Fibroblast of lung (primary cell): ENCODE measurements around the gene GLIS1. TPM values are rescaled to one million over a fixed set of nuclear protein-coding genes. Genes with fewer than 3 reads are reported as not detected.

Experiments used
- DNase-seq, 2 donors: peaks; one replicate each; pipeline versions ENCODE4 v3.0.0 to v3.0.0-alpha.2; 2010; ENCODE audit warnings: low read depth in 2 of 2
- H2AFZ ChIP-seq: 2 replicates; pipeline ENCODE4 v1.5.1; 2012; ENCODE audit warnings: low read length, control low read depth, inconsistent platforms
- H3K27ac ChIP-seq: 2 replicates; pipeline ENCODE4 v1.5.1; 2011; ENCODE audit warnings: low read length, control low read depth; ENCODE audit not compliant: insufficient read depth
- H3K27me3 ChIP-seq: 2 replicates; pipeline ENCODE4 v1.5.1; 2011; ENCODE audit warnings: mild to moderate bottlenecking, low read length; ENCODE audit not compliant: control insufficient read depth, insufficient read depth
- H3K36me3 ChIP-seq: 2 replicates; pipeline ENCODE4 v1.5.1; 2011; ENCODE audit warnings: low read length; ENCODE audit not compliant: control insufficient read depth, insufficient read depth
- H3K4me1 ChIP-seq: 2 replicates; pipeline ENCODE4 v1.5.1; 2011; ENCODE audit warnings: low read length; ENCODE audit not compliant: control insufficient read depth, insufficient read depth; ENCODE audit errors: extremely low read depth
- H3K4me2 ChIP-seq: 2 replicates; pipeline ENCODE4 v1.5.1; 2011; ENCODE audit warnings: low read length, control low read depth; ENCODE audit not compliant: insufficient read depth; ENCODE audit errors: extremely low read depth
- H3K4me3 ChIP-seq, 4 experiments: fragments of 200-600 bp in 1 of 4; sonication (generic) in 1 of 4; replicated peaks in 1 of 4; 2 replicates each; pipeline ENCODE4 v1.5.1; 2011 to 2016; ENCODE audit warnings: low read length in 4 of 4, low read depth in 3 of 4, mild to moderate bottlenecking in 3 of 4, control low read depth in 2 of 4, inconsistent platforms in 1 of 4, mixed read lengths in 1 of 4; ENCODE audit not compliant: insufficient read depth in 1 of 4; ENCODE audit errors: control extremely low read depth in 1 of 4
- H3K79me2 ChIP-seq: 2 replicates; pipeline ENCODE4 v1.5.1; 2012; ENCODE audit warnings: mild to moderate bottlenecking, low read length, inconsistent platforms; ENCODE audit not compliant: control insufficient read depth, insufficient read depth
- H3K9ac ChIP-seq: 2 replicates; pipeline ENCODE4 v1.5.1; 2011; ENCODE audit warnings: mild to moderate bottlenecking, low read length, control low read depth; ENCODE audit not compliant: insufficient read depth
- H3K9me3 ChIP-seq: 2 replicates; pipeline ENCODE4 v1.5.1; 2012; ENCODE audit warnings: low read depth, low read length; ENCODE audit not compliant: control insufficient read depth, insufficient read depth
- H4K20me1 ChIP-seq: 2 replicates; pipeline ENCODE4 v1.5.1; 2011; ENCODE audit warnings: low read length; ENCODE audit not compliant: control insufficient read depth, insufficient read depth; ENCODE audit errors: extremely low read depth
- CTCF ChIP-seq, 2 donors: IDR thresholded peaks in 1 of 2; conservative IDR thresholded peaks in 1 of 2; 1 replicate in 1 of 2; 2 replicates in 1 of 2; pipeline ENCODE4 v1.5.1; 2011 to 2012; ENCODE audit warnings: low read length in 2 of 2, control low read depth in 1 of 2, inconsistent platforms in 1 of 2, low read depth in 1 of 2, mild to moderate bottlenecking in 1 of 2
- EZH2 ChIP-seq: IDR thresholded peaks from 2 replicates; pipeline ENCODE4 v1.5.1; 2012; ENCODE audit warnings: low read length, control low read depth, mild to moderate bottlenecking; ENCODE audit errors: missing control alignments
- polyA plus RNA-seq, 2 donors: library from polyadenylated mRNA; depleted of rRNA in 1 of 2; stranded (reverse) in 1 of 2; unstranded in 1 of 2; fragments of >200 nt; gene quantifications; 2 replicates each; pipeline ENCODE4 v1.2.1, GENCODE V29; 2011 to 2012; ENCODE audit warnings: missing spikeins in 1 of 2
- total RNA-seq: library from RNA; depleted of rRNA; stranded (reverse); fragments of >200 nt; gene quantifications from 2 replicates; pipeline ENCODE4 v1.2.1, GENCODE V29; 2014

Gene GLIS1
- total and polyA plus RNA-seq, 2 donors (not counting 1 experiment from before 2014, with no cell fraction given), result under 0.01 to 0.05 TPM

- no peak overlapping the region for H2AFZ ChIP-seq
- H3K9me3 ChIP-seq, result no peaks in the 10 kb centered on the region
- no peak overlapping the region for H3K4me2 ChIP-seq
- no peaks in the 10 kb centered on the region for H3K4me1 ChIP-seq
- TF ChIP-seq EZH2 (no peak), CTCF (conservative IDR thresholded peaks at IDR 0.05 in 1 of 2, IDR thresholded peaks at IDR 0.05 in 1 of 2; ENCODE audit: low read depth in 1 of 2, low read length in 2 of 2) (no peak)
- H3K36me3 ChIP-seq, result no peaks in the 10 kb centered on the region
- no peak overlapping the region for H3K9ac ChIP-seq
- no peaks in the 10 kb centered on the region for H3K79me2 ChIP-seq
- H3K4me3 ChIP-seq, result no peak overlapping the region
- no peak for DNase-seq
- H3K27ac ChIP-seq, result no peak overlapping the region
- H4K20me1 ChIP-seq, result no peaks in the 10 kb centered on the region
- peaks cover 15% of the 10 kb centered on the region for H3K27me3 ChIP-seq
These were observed 153.4 kb downstream of the GLIS1 start for GRCh38 chr1:53585565-53585964.

- no peaks in the 10 kb centered on the region for H4K20me1 ChIP-seq
- no peaks in the 10 kb centered on the region for H3K9me3 ChIP-seq
- H3K27ac ChIP-seq, result no peak overlapping the region
- H3K36me3 ChIP-seq, result no peaks in the 10 kb centered on the region
- peak; percentile 32 to 76 for DNase-seq
- no peak overlapping the region for H3K4me3 ChIP-seq
- H3K4me1 ChIP-seq, result no peaks in the 10 kb centered on the region
- no peak overlapping the region for H3K9ac ChIP-seq
- TF ChIP-seq CTCF (conservative IDR thresholded peaks at IDR 0.05 in 1 of 2, IDR thresholded peaks at IDR 0.05 in 1 of 2; ENCODE audit: low read depth in 1 of 2, low read length in 2 of 2), result no peak
- no peak for TF ChIP-seq EZH2
- no peak overlapping the region for H2AFZ ChIP-seq
- H3K27me3 ChIP-seq, result peaks cover 15% of the 10 kb centered on the region
- H3K4me2 ChIP-seq, result no peak overlapping the region
- H3K79me2 ChIP-seq, result no peaks in the 10 kb centered on the region
These were observed 153.8 kb downstream of the GLIS1 start for GRCh38 chr1:53585129-53585528.

- Histone ChIP-seq H3K4me1 (no peaks in the 10 kb centered on the region), H3K36me3 (no peaks in the 10 kb centered on the region), H3K9me3 (no peaks in the 10 kb centered on the region), H3K4me2 (no peak overlapping the region), H4K20me1 (no peaks in the 10 kb centered on the region), H3K4me3 (no peak overlapping the region), H3K27ac (no peak overlapping the region), H2AFZ (no peak overlapping the region), H3K9ac (no peak overlapping the region), H3K79me2 (no peaks in the 10 kb centered on the region), H3K27me3 (peaks cover 15% of the 10 kb centered on the region)
- no peak for TF ChIP-seq CTCF (conservative IDR thresholded peaks at IDR 0.05 in 1 of 2, IDR thresholded peaks at IDR 0.05 in 1 of 2; ENCODE audit: low read depth in 1 of 2, low read length in 2 of 2)
- no peak for TF ChIP-seq EZH2
- no peak for DNase-seq
These were observed 154.2 kb downstream of the GLIS1 start for GRCh38 chr1:53584777-53585107.
